HAP-1 (cell line): ENCODE data around the gene LIPM.

ENCODE experiments used
- DNase-seq, 2 experiments: peaks; one replicate each; pipeline ENCODE4 v3.0.0-alpha.2; 2016 to 2020; ENCODE audit warnings: low spot score in 2 of 2
- H3K27me3 ChIP-seq: fragments of 250-450 bp; sonication (Bioruptor Pico); 2 replicates; pipeline ENCODE4 v1.5.1; 2020; ENCODE audit warnings: low read depth, mild to moderate bottlenecking, moderate library complexity
- H3K36me3 ChIP-seq: fragments of 250-450 bp; sonication (Bioruptor Pico); replicated peaks from 2 replicates; pipeline ENCODE4 v1.5.1; 2020; ENCODE audit warnings: mild to moderate bottlenecking
- H3K4me1 ChIP-seq: fragments of 250-450 bp; sonication (Bioruptor Pico); 2 replicates; pipeline ENCODE4 v1.5.1; 2020; ENCODE audit warnings: mild to moderate bottlenecking
- H3K4me3 ChIP-seq: fragments of 250-450 bp; sonication (Bioruptor Pico); 2 replicates; pipeline ENCODE4 v1.5.1; 2020; ENCODE audit warnings: mild to moderate bottlenecking, moderate library complexity
- H3K9me3 ChIP-seq: fragments of 250-450 bp; sonication (Bioruptor Pico); 2 replicates; pipeline ENCODE4 v1.5.1; 2020; ENCODE audit warnings: mild to moderate bottlenecking, moderate library complexity
- in situ Hi-C: fragments of 300-500 bp; cut with MboI; formaldehyde crosslinking; loops from 3 replicates; pipeline ENCODE4 v1.14.3; 2020; ENCODE audit warnings: low sequenced_read_pairs, inconsistent platforms, mixed read lengths

The LIPM gene

DNA sequence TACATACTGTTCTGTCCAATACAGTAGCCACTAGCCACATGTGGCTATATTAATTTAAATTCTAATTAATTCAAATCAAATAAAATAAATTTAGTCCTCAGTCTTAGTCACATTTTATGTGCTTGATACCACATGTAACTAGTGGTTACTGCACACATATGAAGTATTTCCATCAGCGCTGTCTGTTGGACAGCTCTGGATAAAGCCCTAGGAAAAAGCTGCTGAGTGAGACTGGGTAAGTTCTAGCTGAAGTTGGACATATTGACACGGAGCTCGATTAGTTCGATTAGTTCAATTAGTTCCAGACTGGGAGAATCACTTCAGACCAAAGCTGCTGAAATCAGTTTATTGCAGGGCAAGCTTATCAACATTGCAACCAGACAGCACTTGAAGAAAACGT, 15.1 kb upstream of the LIPM start:
- no peaks in the 10 kb centered on the region for H3K27me3 ChIP-seq
- no peaks in the 10 kb centered on the region for H3K4me1 ChIP-seq
- in situ Hi-C loops: no loop called here
- H3K9me3 ChIP-seq: no peaks in the 10 kb centered on the region
- no peak for DNase-seq
- no peak overlapping the region for H3K4me3 ChIP-seq
- H3K36me3 ChIP-seq: no peaks in the 10 kb centered on the region

- H3K36me3 ChIP-seq: no peaks in the 10 kb centered on the region
- no peak for DNase-seq
- no peaks in the 10 kb centered on the region for H3K27me3 ChIP-seq
- no peaks in the 10 kb centered on the region for H3K9me3 ChIP-seq
- H3K4me3 ChIP-seq: no peak overlapping the region
- in situ Hi-C loops: no loop called here
- no peaks in the 10 kb centered on the region for H3K4me1 ChIP-seq
Observed at GRCh38 chr10:88788924-88789323, 13.6 kb upstream of the LIPM start.

GRCh38 chr10:88791924-88792323, 10.6 kb upstream of the LIPM start:
- no peak overlapping the region for H3K4me3 ChIP-seq
- peak; percentile 65 to 66 for DNase-seq
- in situ Hi-C loops: no loop called here

GRCh38 chr10:88792661-88793060, 9.9 kb upstream of the LIPM start:
- DNase-seq: no peak
- H3K9me3 ChIP-seq: no peaks in the 10 kb centered on the region
- H3K27me3 ChIP-seq: no peaks in the 10 kb centered on the region
- no peaks in the 10 kb centered on the region for H3K4me1 ChIP-seq
- H3K4me3 ChIP-seq: no peak overlapping the region
- in situ Hi-C loops: no loop called here
- H3K36me3 ChIP-seq: no peaks in the 10 kb centered on the region

More at GRCh38 chr10:88791924-88792323, 10.6 kb upstream of the LIPM start:
- Histone ChIP-seq H3K27me3 (no peaks in the 10 kb centered on the region), H3K4me1 (no peaks in the 10 kb centered on the region), H3K36me3 (no peaks in the 10 kb centered on the region), H3K9me3 (no peaks in the 10 kb centered on the region)

- Histone ChIP-seq H3K27me3 (no peaks in the 10 kb centered on the region), H3K4me3 (no peak overlapping the region), H3K9me3 (no peaks in the 10 kb centered on the region), H3K4me1 (no peaks in the 10 kb centered on the region), H3K36me3 (no peaks in the 10 kb centered on the region)
- in situ Hi-C loops: no loop called here
- DNase-seq: no peak
Observed at GRCh38 chr10:88793712-88794299, 8.7 kb upstream of the LIPM start.

- no peak overlapping the region for H3K4me3 ChIP-seq
- H3K27me3 ChIP-seq: no peaks in the 10 kb centered on the region
- H3K36me3 ChIP-seq: no peaks in the 10 kb centered on the region
- H3K4me1 ChIP-seq: no peaks in the 10 kb centered on the region
- no peaks in the 10 kb centered on the region for H3K9me3 ChIP-seq
- in situ Hi-C loops: no loop called here
- no peak for DNase-seq
Observed at GRCh38 chr10:88794731-88795130, 7.8 kb upstream of the LIPM start.

DNA sequence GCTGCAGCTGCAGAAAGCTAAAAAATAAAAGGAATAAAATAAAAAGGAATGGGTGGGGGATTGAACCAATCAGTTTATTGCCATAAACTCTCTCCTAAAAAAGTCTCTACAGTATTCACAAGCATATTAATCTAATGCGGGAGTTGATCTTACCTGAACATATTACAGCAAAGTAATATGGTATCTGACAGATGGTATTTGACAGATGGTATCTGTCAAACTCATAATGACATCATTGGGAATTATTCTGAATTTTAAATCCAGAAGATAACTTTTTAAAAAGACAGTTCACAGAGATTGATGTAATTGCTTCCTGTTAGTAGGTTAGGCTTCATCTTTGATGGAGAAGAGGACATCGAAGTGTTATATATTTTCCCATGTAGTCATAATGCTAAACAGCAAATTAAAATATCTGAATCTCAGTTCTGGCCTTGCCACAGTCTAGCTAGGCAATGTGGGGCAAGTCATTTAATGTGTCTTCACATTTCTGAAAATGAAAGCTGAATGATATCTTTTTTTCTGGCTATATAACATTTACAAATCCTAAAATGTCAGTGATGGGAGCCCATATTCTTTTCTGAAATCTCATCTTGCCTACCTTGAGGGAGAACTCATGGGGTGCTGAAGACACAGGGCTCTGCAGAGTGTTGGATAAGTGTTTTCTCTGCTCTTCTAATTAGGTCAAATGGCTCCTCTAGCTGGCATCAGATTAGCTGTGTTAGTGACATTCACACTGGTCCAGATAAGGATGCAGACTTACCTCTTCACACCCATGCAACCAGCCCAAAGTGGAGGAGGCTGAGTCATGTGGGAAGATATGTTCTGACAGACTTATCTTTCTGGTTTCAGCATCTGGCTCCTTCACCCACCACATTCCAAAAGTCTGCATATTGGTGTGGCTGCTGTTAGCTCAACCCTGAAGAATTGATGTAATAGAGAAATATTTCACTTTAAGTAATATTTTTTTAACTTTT, 2.1 kb upstream of the LIPM start:
- Histone ChIP-seq H3K27me3 (no peaks in the 10 kb centered on the region), H3K4me3 (no peak overlapping the region), H3K9me3 (no peaks in the 10 kb centered on the region), H3K4me1 (no peaks in the 10 kb centered on the region), H3K36me3 (no peaks in the 10 kb centered on the region)
- in situ Hi-C loops: loop anchor here (25.0 kb wide), 1 partner anchor 113 kb away; no protein-coding TSS in a partner anchor
- no peak for DNase-seq

GRCh38 chr10:88803641-88804040, 1.1 kb downstream of the LIPM start:
- no peak overlapping the region for H3K4me3 ChIP-seq
- no peaks in the 10 kb centered on the region for H3K9me3 ChIP-seq
- no peaks in the 10 kb centered on the region for H3K27me3 ChIP-seq
- H3K36me3 ChIP-seq: no peaks in the 10 kb centered on the region
- DNase-seq: no peak
- no peaks in the 10 kb centered on the region for H3K4me1 ChIP-seq
- in situ Hi-C loops: loop anchor here (25.0 kb wide), 1 partner anchor 116 kb away; no protein-coding TSS in a partner anchor

GRCh38 chr10:88804083-88804812, 1.7 kb downstream of the LIPM start:
- Histone ChIP-seq H3K36me3 (no peaks in the 10 kb centered on the region), H3K9me3 (no peaks in the 10 kb centered on the region), H3K4me3 (no peak overlapping the region), H3K27me3 (no peaks in the 10 kb centered on the region), H3K4me1 (no peaks in the 10 kb centered on the region)
- DNase-seq: no peak
- in situ Hi-C loops: loop anchor here (25.0 kb wide), 1 partner anchor 117 kb away; no protein-coding TSS in a partner anchor

- DNase-seq: no peak
Observed at GRCh38 chr10:88805361-88805760, 2.8 kb downstream of the LIPM start.

DNA sequence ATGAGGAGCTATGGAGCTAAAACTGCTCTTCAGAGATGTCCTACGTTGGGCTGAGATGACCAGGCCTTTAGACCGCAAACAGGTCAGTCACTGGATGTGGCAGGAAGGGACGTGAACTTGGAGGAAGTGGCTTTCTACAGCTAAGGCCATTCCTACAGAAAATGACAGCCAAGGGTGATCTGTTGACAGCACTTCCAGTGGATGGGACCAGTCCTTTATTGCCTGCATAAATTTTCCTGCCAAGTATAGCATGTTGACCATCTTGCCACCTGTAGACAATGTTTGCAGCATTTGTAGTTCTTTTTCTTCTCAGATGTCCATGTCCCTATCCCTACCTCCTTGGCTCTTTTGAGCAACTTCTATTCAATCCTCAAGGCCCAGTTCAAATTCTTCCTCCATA, 3.4 kb downstream of the LIPM start:
- no peak for DNase-seq
- H3K4me1 ChIP-seq: no peaks in the 10 kb centered on the region
- no peak overlapping the region for H3K4me3 ChIP-seq
- in situ Hi-C loops: loop anchor here (25.0 kb wide), 1 partner anchor 119 kb away; no protein-coding TSS in a partner anchor
- H3K27me3 ChIP-seq: no peaks in the 10 kb centered on the region
- H3K36me3 ChIP-seq: no peaks in the 10 kb centered on the region
- H3K9me3 ChIP-seq: no peaks in the 10 kb centered on the region

More at GRCh38 chr10:88805361-88805760, 2.8 kb downstream of the LIPM start:
- Histone ChIP-seq H3K4me3 (no peak overlapping the region), H3K27me3 (no peaks in the 10 kb centered on the region), H3K9me3 (no peaks in the 10 kb centered on the region), H3K4me1 (no peaks in the 10 kb centered on the region), H3K36me3 (no peaks in the 10 kb centered on the region)
- in situ Hi-C loops: loop anchor here (25.0 kb wide), 1 partner anchor 118 kb away; no protein-coding TSS in a partner anchor

- no peak for DNase-seq
- no peaks in the 10 kb centered on the region for H3K9me3 ChIP-seq
- in situ Hi-C loops: loop anchor here (25.0 kb wide), 1 partner anchor 122 kb away; no protein-coding TSS in a partner anchor
- H3K4me3 ChIP-seq: no peak overlapping the region
- H3K27me3 ChIP-seq: peaks cover 10% of the 10 kb centered on the region
- H3K4me1 ChIP-seq: no peaks in the 10 kb centered on the region
- H3K36me3 ChIP-seq: no peaks in the 10 kb centered on the region
Observed at GRCh38 chr10:88809621-88810020, 7.1 kb downstream of the LIPM start.

DNA sequence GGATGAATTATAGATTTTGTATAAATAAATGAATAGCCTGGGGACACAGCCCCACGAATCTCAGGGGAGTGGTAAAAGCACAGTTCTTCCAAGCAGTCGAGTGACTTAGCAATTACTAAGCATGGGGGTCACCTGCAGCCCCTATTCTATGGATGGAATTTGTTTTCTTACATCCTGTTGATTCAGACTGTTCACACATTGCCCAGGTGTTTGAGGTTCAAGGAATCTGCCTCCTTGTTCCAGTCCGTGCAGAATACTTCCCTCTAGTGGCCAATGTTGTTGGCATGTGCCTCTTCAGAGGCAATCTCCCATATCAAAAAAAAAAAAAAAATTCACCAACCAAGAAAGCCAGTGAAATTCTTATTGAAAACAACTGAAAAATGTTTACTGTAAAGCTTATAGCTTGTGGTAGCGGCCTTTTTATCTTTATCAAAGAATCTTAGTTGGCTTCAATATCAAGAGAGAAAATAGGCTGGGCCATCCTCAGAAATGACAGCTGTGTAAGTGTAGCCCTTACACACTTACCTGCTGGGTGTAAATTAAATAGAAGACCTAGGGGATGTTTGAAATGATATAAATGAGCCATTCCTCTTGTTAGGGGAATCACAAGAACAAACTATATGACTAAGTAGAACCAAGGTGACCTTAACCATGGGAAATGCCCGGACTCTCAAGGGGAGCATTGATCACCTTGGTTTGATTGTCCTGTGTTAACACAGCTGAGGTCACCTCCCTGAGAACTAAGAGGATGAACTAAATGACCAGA, 7.8 kb downstream of the LIPM start:
- H3K4me3 ChIP-seq: no peak overlapping the region
- no peaks in the 10 kb centered on the region for H3K4me1 ChIP-seq
- H3K36me3 ChIP-seq: no peaks in the 10 kb centered on the region
- peak; percentile 52 to 54 for DNase-seq
- H3K9me3 ChIP-seq: no peaks in the 10 kb centered on the region
- H3K27me3 ChIP-seq: peaks cover 10% of the 10 kb centered on the region
- in situ Hi-C loops: loop anchor here (25.0 kb wide), 1 partner anchor 123 kb away; no protein-coding TSS in a partner anchor
